HepG2 (cell line): ENCODE measurements around the gene ILDR1. TPM values are rescaled to one million over a fixed set of nuclear protein-coding genes. Genes with fewer than 3 reads are reported as not detected.

ENCODE experiments used
- ELK4 ChIP-seq: sonication (generic); formaldehyde crosslinking; IDR thresholded peaks from 2 replicates; pipeline ENCODE4 v1.9.0; 2021; ENCODE audit warnings: missing genetic modification reagents, borderline replicate concordance
- NFE2L1 ChIP-seq: sonication (generic); formaldehyde crosslinking; IDR thresholded peaks from 2 replicates; pipeline ENCODE4 v1.4.0; 2020; ENCODE audit warnings: missing genetic modification reagents, mild to moderate bottlenecking, borderline replicate concordance
- PHF5A ChIP-seq: IDR thresholded peaks from one replicate; pipeline ENCODE4 v1.6.1; 2018; ENCODE audit warnings: low read depth, missing genetic modification reagents; ENCODE audit not compliant: unreplicated experiment
- SMAD1 ChIP-seq: sonication (generic); formaldehyde crosslinking; IDR thresholded peaks from 2 replicates; pipeline ENCODE4 v1.4.0; 2020; ENCODE audit warnings: missing genetic modification reagents, low read depth, mild to moderate bottlenecking, borderline replicate concordance
- SRF ChIP-seq: IDR thresholded peaks from 2 replicates; pipeline ENCODE4 v1.6.1; 2011; ENCODE audit warnings: mild to moderate bottlenecking, low read depth, low read length, moderate library complexity
- ZNF224 ChIP-seq: sonication (generic); formaldehyde crosslinking; IDR thresholded peaks from 2 replicates; pipeline ENCODE4 v1.5.0; 2020; ENCODE audit warnings: mild to moderate bottlenecking, missing genetic modification reagents
- ZNF234 ChIP-seq: sonication (generic); formaldehyde crosslinking; conservative IDR thresholded peaks from 2 replicates; pipeline ENCODE4 v1.5.1; 2020; ENCODE audit warnings: mild to moderate bottlenecking, missing genetic modification reagents
- ZNF3 ChIP-seq: IDR thresholded peaks from 2 replicates; pipeline ENCODE4 v1.7.0; 2017; ENCODE audit warnings: inconsistent platforms
- ZNF713 ChIP-seq: sonication (generic); formaldehyde crosslinking; IDR thresholded peaks from 2 replicates; pipeline ENCODE4 v1.4.0; 2020; ENCODE audit warnings: mild to moderate bottlenecking, missing genetic modification reagents
- ZNF749 ChIP-seq: sonication (generic); formaldehyde crosslinking; IDR thresholded peaks from 2 replicates; pipeline ENCODE4 v1.8.0; 2022; ENCODE audit warnings: mild to moderate bottlenecking, missing genetic modification reagents, moderate library complexity, borderline replicate concordance
- polyA plus RNA-seq, 8 experiments: library from polyadenylated mRNA; depleted of rRNA in 3 of 8; stranded (reverse) in 7 of 8; unstranded in 1 of 8; fragments of >200 nt; fragmentation: Illumina TruSeq in 4 of 8; extraction: Trizol in 4 of 8; gene quantifications; 2 replicates each; pipeline versions ENCODE4 v1.2.1 to v1.2.3, GENCODE V29; 2011 to 2016; ENCODE audit warnings: low read depth in 4 of 8, missing spikeins in 1 of 8, mixed read lengths in 1 of 8; ENCODE audit not compliant: insufficient read depth in 1 of 8
- total RNA-seq, 5 experiments: library from RNA; depleted of rRNA; stranded (reverse); fragments of >200 nt; fragmentation: Illumina TruSeq; extraction: Trizol; gene quantifications; 2 replicates each; pipeline ENCODE4 v1.2.3, GENCODE V29; 2016; ENCODE audit warnings: low read depth in 1 of 5
- TF ChIP-seq, protein P1 (sequence below): sonication (generic); formaldehyde crosslinking; IDR thresholded peaks from 2 replicates; pipeline ENCODE4 v1.5.0; 2020; ENCODE audit warnings: missing genetic modification reagents
- TF ChIP-seq, protein P2 (sequence below): sonication (generic); formaldehyde crosslinking; IDR thresholded peaks from 2 replicates; pipeline ENCODE4 v1.8.0; 2022; ENCODE audit warnings: mild to moderate bottlenecking, missing genetic modification reagents

Gene ILDR1
- total and polyA plus RNA-seq, 2 of the 13 experiments (the other 11 are each of a cell fraction or from before 2014, with no cell fraction given) = not detected

DNA sequence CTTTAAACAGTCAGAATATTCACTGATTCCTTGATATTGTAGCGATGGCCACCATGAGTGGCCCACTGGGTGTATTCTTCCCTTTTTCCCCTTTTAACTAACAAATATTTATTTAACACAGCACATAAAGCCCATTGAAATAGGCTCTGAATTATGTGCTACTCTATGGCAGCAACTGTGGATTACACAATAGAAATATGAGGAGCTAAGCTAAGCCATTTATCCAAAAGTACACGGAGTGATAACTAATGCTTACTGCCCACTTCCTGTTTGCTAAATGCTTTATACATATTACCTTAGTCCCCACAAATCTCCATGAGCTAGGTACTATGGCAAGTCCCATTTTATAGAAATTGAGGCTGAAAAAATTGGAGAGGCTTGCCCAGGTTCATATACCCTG lies 17.9 kb downstream of the ILDR1 start (continued):
- TF ChIP-seq SMAD1 = no peak
- TF ChIP-seq PHF5A (CRISPR knock-in tag) = no peak
- no peak for TF ChIP-seq SRF
- no peak for TF ChIP-seq ZNF224
- TF ChIP-seq ZNF713 (CRISPR knock-in tag) = no peak
- TF ChIP-seq ZNF234 = no peak
- TF ChIP-seq, protein P1, sequence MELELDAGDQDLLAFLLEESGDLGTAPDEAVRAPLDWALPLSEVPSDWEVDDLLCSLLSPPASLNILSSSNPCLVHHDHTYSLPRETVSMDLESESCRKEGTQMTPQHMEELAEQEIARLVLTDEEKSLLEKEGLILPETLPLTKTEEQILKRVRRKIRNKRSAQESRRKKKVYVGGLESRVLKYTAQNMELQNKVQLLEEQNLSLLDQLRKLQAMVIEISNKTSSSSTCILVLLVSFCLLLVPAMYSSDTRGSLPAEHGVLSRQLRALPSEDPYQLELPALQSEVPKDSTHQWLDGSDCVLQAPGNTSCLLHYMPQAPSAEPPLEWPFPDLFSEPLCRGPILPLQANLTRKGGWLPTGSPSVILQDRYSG (CRISPR knock-in tag) = no peak
- TF ChIP-seq, protein P2, sequence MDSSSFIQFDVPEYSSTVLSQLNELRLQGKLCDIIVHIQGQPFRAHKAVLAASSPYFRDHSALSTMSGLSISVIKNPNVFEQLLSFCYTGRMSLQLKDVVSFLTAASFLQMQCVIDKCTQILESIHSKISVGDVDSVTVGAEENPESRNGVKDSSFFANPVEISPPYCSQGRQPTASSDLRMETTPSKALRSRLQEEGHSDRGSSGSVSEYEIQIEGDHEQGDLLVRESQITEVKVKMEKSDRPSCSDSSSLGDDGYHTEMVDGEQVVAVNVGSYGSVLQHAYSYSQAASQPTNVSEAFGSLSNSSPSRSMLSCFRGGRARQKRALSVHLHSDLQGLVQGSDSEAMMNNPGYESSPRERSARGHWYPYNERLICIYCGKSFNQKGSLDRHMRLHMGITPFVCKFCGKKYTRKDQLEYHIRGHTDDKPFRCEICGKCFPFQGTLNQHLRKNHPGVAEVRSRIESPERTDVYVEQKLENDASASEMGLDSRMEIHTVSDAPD (CRISPR knock-in tag) = no peak
- TF ChIP-seq ZNF749 (CRISPR knock-in tag) = no peak
- TF ChIP-seq NFE2L1 = no peak
- no peak for TF ChIP-seq ELK4 (CRISPR knock-in tag)
- TF ChIP-seq ZNF3 = no peak
